Bronchial epithelial cell (primary cell): ENCODE results near the gene ARHGAP15. TPM values are rescaled to one million over a fixed set of nuclear protein-coding genes. Genes with fewer than 3 reads are reported as not detected.

ENCODE experiments used
- DNase-seq: peaks from one replicate; pipeline ENCODE4 v3.0.0-alpha.2; 2010; ENCODE audit warnings: low read depth
- FAIRE-seq: peaks from 2 replicates; lab custom pipeline; 2011; peaks lifted over from hg19 to GRCh38; lab: Jason Lieb, UNC
- H3K27me3 ChIP-seq: 2 replicates; pipeline ENCODE4 v1.5.1; 2011; ENCODE audit warnings: low read length; ENCODE audit not compliant: control insufficient read depth, insufficient read depth
- H3K36me3 ChIP-seq: 2 replicates; pipeline ENCODE4 v1.5.1; 2011; ENCODE audit warnings: low read length; ENCODE audit not compliant: control insufficient read depth, insufficient read depth
- H3K4me3 ChIP-seq: 2 replicates; pipeline ENCODE4 v1.5.1; 2011; ENCODE audit warnings: mild to moderate bottlenecking, low read depth, low read length, control low read depth
- total RNA-seq: library from RNA; depleted of rRNA; stranded (reverse); fragments of >200 nt; gene quantifications from 2 replicates; pipeline ENCODE4 v1.2.1, GENCODE V29; 2014
- TF ChIP-seq, protein P1 (sequence below): IDR thresholded peaks from 2 replicates; pipeline ENCODE4 v1.5.1; 2011; ENCODE audit warnings: mild to moderate bottlenecking, moderate library complexity, low read length, control low read depth, inconsistent platforms; ENCODE audit not compliant: insufficient read depth, severe bottlenecking

Gene ARHGAP15
- total RNA-seq, 1 donor from 2014 or later: not detected

DNA sequence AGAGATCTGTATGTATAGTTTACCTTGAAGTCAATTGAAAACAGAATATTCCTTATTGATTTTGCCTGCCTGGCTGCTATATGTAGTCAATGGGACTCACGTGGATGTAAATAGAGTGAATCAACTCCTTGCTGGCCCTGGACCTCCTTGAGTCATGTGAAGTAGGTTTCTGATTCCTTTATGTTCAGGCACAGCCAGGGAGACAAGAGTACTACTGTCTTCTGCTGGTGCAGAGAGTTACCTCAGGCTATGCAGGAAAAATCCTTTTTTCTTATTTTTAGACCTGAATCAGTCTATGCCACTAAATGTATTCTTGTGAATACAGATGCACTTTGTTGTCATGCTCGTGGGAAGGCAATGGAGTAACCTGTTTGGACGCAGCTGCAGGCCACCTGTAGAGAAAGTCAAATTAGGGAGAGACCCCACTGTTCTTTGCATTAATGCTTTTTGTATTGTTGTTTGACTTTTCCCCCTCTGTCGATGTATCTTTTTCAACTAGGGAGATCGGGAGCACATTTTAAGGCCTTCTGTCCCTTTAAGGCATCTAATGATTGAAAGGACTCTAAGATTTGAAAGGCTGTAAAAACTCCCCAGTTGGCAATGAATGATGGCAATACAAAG is 473.9 kb downstream of the ARHGAP15 start:
- no peak overlapping the region for H3K4me3 ChIP-seq
- DNase-seq: no peak
- H3K27me3 ChIP-seq: no peaks in the 10 kb centered on the region
- TF ChIP-seq, protein P1, sequence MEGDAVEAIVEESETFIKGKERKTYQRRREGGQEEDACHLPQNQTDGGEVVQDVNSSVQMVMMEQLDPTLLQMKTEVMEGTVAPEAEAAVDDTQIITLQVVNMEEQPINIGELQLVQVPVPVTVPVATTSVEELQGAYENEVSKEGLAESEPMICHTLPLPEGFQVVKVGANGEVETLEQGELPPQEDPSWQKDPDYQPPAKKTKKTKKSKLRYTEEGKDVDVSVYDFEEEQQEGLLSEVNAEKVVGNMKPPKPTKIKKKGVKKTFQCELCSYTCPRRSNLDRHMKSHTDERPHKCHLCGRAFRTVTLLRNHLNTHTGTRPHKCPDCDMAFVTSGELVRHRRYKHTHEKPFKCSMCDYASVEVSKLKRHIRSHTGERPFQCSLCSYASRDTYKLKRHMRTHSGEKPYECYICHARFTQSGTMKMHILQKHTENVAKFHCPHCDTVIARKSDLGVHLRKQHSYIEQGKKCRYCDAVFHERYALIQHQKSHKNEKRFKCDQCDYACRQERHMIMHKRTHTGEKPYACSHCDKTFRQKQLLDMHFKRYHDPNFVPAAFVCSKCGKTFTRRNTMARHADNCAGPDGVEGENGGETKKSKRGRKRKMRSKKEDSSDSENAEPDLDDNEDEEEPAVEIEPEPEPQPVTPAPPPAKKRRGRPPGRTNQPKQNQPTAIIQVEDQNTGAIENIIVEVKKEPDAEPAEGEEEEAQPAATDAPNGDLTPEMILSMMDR: no peak
- FAIRE-seq: peak; percentile 84
- no peaks in the 10 kb centered on the region for H3K36me3 ChIP-seq

DNA sequence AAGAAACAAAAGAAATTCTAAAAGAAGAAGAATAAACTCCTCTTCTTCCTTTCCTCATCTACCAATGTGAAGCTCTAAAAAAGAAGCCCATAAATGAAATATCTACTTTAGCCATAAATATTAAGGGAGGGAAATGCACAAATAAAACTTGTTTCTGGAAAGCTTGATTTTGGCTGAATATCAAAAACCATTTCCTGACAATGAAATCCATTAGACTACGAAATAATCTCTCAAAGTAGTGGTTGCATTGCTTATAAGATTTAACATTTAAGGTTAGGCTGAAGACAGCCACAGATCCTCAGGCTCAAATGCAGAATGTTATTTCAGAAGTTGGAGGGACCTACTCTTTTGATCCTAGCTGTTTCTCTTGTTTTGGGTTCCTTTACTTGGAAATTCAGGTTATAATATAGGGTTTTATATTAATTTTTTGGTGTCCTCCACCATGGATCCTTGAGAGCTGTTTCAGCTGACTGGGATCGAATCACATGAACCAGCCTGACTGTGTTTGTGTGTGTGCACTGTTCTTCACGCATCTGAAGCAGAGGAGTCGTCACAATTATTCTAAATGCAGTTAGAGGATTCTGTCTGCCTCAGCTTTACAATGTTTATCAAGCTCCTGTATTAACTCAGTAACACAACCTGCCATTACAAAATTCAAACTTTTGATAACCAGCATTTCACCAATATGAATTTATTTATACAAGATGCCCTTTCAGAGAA is 474.8 kb downstream of the ARHGAP15 start:
- DNase-seq: no peak
- TF ChIP-seq, protein P1: no peak
- FAIRE-seq: no peak

DNA sequence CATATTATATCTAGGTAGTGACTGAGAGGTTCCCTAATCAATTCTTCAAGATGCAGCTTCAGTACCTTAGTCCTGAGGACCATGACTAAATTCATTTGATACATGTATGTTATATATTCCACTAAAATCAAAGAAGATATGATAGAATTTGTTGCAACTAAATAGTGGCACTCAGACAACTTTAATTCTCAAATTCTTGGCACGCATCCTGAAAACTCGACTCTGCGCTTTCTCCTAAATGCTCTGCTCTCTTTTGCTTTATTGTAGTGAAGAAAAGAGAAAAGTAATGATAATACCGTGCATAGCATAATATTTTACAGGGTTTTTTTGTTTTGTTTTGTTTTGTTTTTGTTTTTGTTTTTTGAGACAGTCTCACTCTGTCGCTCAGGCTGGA is 475.3 kb downstream of the ARHGAP15 start:
- TF ChIP-seq, protein P1: no peak
- Histone ChIP-seq H3K27me3 (no peaks in the 10 kb centered on the region), H3K36me3 (no peaks in the 10 kb centered on the region), H3K4me3 (no peak overlapping the region)
- FAIRE-seq (no peak), DNase-seq (no peak)

More for the DNA sequence above, 474.8 kb downstream of the ARHGAP15 start:
- Histone ChIP-seq H3K36me3 (no peaks in the 10 kb centered on the region), H3K4me3 (no peak overlapping the region), H3K27me3 (no peaks in the 10 kb centered on the region)

DNA sequence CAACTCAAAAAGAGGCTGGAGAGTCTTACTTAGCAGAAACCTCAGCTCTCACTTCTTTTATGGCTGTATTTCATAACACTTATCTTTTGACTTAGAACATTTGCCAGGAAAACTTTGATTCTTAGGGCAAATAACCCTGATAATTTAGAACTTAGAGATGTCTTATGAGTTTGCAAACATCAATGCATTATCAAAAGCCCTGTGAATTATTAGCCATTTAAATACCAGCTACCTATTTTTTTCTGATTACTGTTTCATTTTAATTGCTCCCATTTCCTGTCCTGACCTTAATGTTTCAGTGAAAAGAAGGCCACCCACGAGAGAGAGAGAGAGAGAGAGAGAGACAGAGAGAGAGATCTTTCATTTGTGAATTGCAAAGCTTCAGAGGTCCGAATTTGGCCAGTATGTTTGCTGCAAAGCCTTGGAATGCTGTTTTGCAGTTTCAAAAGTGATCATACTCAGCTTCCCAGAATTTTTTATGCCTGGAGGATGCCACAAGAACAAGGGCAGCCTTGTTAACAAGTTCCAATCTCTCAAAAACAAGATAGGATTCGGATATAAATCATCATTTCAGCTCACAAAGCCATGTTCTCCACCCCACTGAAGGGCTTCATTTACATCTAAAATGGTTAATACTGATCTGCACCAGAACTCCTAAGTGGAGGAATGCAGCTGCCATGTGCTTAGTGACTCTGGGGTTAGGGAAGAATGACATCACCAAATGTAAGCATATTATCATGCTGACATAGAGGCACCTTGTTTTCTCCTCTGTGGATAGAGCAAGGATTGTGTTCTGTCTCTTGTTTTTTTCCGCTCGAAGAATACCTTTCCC is 478.2 kb downstream of the ARHGAP15 start:
- Histone ChIP-seq H3K27me3 (no peaks in the 10 kb centered on the region), H3K4me3 (no peak overlapping the region), H3K36me3 (no peaks in the 10 kb centered on the region)
- FAIRE-seq (no peak), DNase-seq (no peak)
- TF ChIP-seq, protein P1: no peak

DNA sequence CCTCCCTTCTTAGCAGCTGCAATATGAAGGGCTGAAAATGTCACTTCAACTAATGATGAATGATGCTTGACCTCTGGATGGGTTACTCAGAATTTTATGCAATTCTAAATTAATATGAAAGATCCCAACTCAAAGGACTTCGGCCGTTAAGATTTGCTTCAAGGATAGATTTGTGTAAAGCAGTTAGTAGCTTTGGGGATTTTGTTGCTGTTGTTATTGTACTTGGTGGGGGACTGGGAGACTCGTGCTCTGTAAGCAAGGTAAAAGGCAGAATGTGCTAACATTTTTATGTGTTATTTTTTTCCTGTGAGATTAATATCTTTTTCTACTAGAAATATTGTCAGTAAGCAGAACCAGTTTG is 478.8 kb downstream of the ARHGAP15 start:
- FAIRE-seq (no peak), DNase-seq (no peak)
- TF ChIP-seq, protein P1: no peak
- Histone ChIP-seq H3K4me3 (no peak overlapping the region), H3K36me3 (no peaks in the 10 kb centered on the region), H3K27me3 (no peaks in the 10 kb centered on the region)
